K562 (cell line): ENCODE data around the gene CTRB1. TPM values are rescaled to one million over a fixed set of nuclear protein-coding genes. Genes with fewer than 3 reads are reported as not detected.

ENCODE experiments used
- ATAC-seq: fragments of 200-7000 bp; cut with Tn5 transposase; 3 replicates; pipeline ENCODE4 v1.9.1; 2020; ENCODE audit warnings: moderate library complexity
- BruUV-seq: library from RNA; stranded (reverse); fragments of 400-500 nt; replicated peaks from 2 replicates; lab custom pipeline; 2021; lab: Mats Ljungman, UMichigan
- CTCF ChIA-PET: fragments of 300-600 bp; formaldehyde crosslinking; extraction: SDS; loops from one replicate; lab custom pipeline; 2021; ENCODE audit warnings: low intra/inter-chr PET ratio; lab: Yijun Ruan, JAX
- POLR2A ChIA-PET: fragments of 300-600, 350-650 bp; sonication (Branson Sonifier 250); formaldehyde crosslinking; extraction: SDS; loops from one replicate; lab custom pipeline; 2021; ENCODE audit warnings: antibody characterized with exemption, inconsistent platforms; lab: Yijun Ruan, JAX
- DNase-seq, 4 experiments: peaks; one replicate each; pipeline versions ENCODE4 v3.0.0 to v3.0.0-alpha.2; 2011 to 2018; ENCODE audit warnings: low spot score in 3 of 4, mixed read lengths in 3 of 4; ENCODE audit errors: extremely low read depth in 1 of 4
- FAIRE-seq: peaks from 2 replicates; lab custom pipeline; 2011; peaks lifted over from hg19 to GRCh38; lab: Jason Lieb, UNC
- H2AFZ ChIP-seq: 2 replicates; pipeline ENCODE4 v1.6.0; 2011; ENCODE audit warnings: low read depth, low read length, control low read depth, inconsistent platforms
- H3K27ac ChIP-seq: fragments of 200-600 bp; 3 replicates; pipeline ENCODE4 v1.8.0; 2011; ENCODE audit warnings: low read depth, mild to moderate bottlenecking, control low read depth, inconsistent platforms, low read length, moderate library complexity, mixed read lengths; ENCODE audit errors: extremely low read depth
- H3K27me3 ChIP-seq, 2 experiments: fragments of 300-600 bp in 1 of 2; 2 replicates in 1 of 2; 3 replicates in 1 of 2; pipeline versions ENCODE4 v1.6.0 to v1.8.0; 2011; ENCODE audit warnings: inconsistent platforms in 2 of 2, low read length in 2 of 2, mild to moderate bottlenecking in 1 of 2, mixed read lengths in 1 of 2, moderate library complexity in 1 of 2; ENCODE audit not compliant: control insufficient read depth in 2 of 2, insufficient read depth in 2 of 2
- H3K36me3 ChIP-seq: fragments of 300-600 bp; 3 replicates; pipeline ENCODE4 v1.8.0; 2011; ENCODE audit warnings: mild to moderate bottlenecking, low read length, inconsistent platforms; ENCODE audit not compliant: control insufficient read depth, insufficient read depth
- H3K4me1 ChIP-seq, 2 experiments: fragments of 200-600 bp in 1 of 2; replicated peaks in 1 of 2; 2 replicates in 1 of 2; 3 replicates in 1 of 2; pipeline versions ENCODE4 v1.5.1 to v1.8.0; 2011; ENCODE audit warnings: inconsistent platforms in 2 of 2, low read length in 2 of 2, mild to moderate bottlenecking in 1 of 2, mixed read lengths in 1 of 2, moderate library complexity in 1 of 2; ENCODE audit not compliant: control insufficient read depth in 2 of 2, insufficient read depth in 2 of 2
- H3K4me2 ChIP-seq: 2 replicates; pipeline ENCODE4 v1.6.1; 2011; ENCODE audit warnings: low read length, control low read depth, inconsistent platforms, mixed read lengths; ENCODE audit not compliant: insufficient read depth
- H3K4me3 ChIP-seq: fragments of 200-600 bp; sonication (generic), shearing (Covaris generic); 2 replicates; pipeline ENCODE4 v1.5.1; 2016; ENCODE audit warnings: control low read depth, inconsistent platforms
- H3K79me2 ChIP-seq: fragments of 200-600 bp; 3 replicates; pipeline ENCODE4 v1.8.0; 2011; ENCODE audit warnings: low read length, inconsistent platforms; ENCODE audit not compliant: control insufficient read depth, insufficient read depth
- H3K9ac ChIP-seq, 2 experiments: 2 replicates each; pipeline versions ENCODE4 v1.6.0 to v1.6.1; 2011; ENCODE audit warnings: low read depth in 2 of 2, low read length in 2 of 2, control low read depth in 1 of 2, inconsistent platforms in 1 of 2, mild to moderate bottlenecking in 1 of 2, mixed read lengths in 1 of 2; ENCODE audit not compliant: insufficient read depth in 1 of 2
- H3K9me1 ChIP-seq: one replicate; pipeline ENCODE4 v1.6.0; 2011; ENCODE audit warnings: inconsistent platforms, mild to moderate bottlenecking, low read length, moderate library complexity; ENCODE audit not compliant: control insufficient read depth, insufficient read depth
- H3K9me3 ChIP-seq: replicated peaks from 2 replicates; pipeline ENCODE4 v1.5.1; 2011; ENCODE audit warnings: low read depth, low read length, inconsistent platforms; ENCODE audit not compliant: control insufficient read depth, insufficient read depth
- H4K20me1 ChIP-seq: replicated peaks from 2 replicates; pipeline ENCODE4 v1.6.1; 2011; ENCODE audit warnings: low read length, inconsistent platforms, mixed read lengths; ENCODE audit not compliant: control insufficient read depth, insufficient read depth
- CTBP1 ChIP-seq: fragments of 450-650 bp; IDR thresholded peaks from 2 replicates; pipeline ENCODE4 v1.6.1; 2016; ENCODE audit warnings: borderline replicate concordance
- FOXP1 ChIP-seq: sonication (generic); formaldehyde crosslinking; IDR thresholded peaks from 2 replicates; pipeline ENCODE4 v1.8.0; 2022; ENCODE audit warnings: mild to moderate bottlenecking, missing genetic modification reagents
- PCBP1 ChIP-seq: fragments of 200-400 bp; formaldehyde crosslinking; IDR thresholded peaks from 2 replicates; pipeline ENCODE4 v1.6.1; 2018; ENCODE audit warnings: mild to moderate bottlenecking, low read depth, low read length; ENCODE audit not compliant: poor library complexity, severe bottlenecking
- ZFX ChIP-seq: sonication (generic); formaldehyde crosslinking; IDR thresholded peaks from 2 replicates; pipeline ENCODE4 v1.8.0; 2022; ENCODE audit warnings: mild to moderate bottlenecking, missing genetic modification reagents, moderate library complexity
- WGBS: fragments of 100-300 bp; shearing (Covaris generic); methylation state at CpG from one replicate; pipeline ENCODE4 v1.1.6; 2016; ENCODE audit warnings: low coverage, mixed read lengths; ENCODE audit not compliant: insufficient coverage; ENCODE audit errors: missing lambda C conversion rate; 5-methylcytosine and 5-hydroxymethylcytosine counted together
- in situ Hi-C: fragments of 300-500 bp; cut with MboI; formaldehyde crosslinking; loops from 4 replicates; pipeline ENCODE4 v1.15.0; 2018; ENCODE audit warnings: inconsistent platforms, mixed read lengths
- intact Hi-C: fragments of 100-400 bp; cut with micrococcal nuclease; formaldehyde crosslinking; loops from 2 replicates; pipeline ENCODE4 v1.14.2; 2022
- polyA plus RNA-seq, 8 experiments: library from polyadenylated mRNA; depleted of rRNA in 4 of 8; stranded (reverse) in 5 of 8; unstranded in 3 of 8; fragments of >200 nt; fragmentation: Nextera tagmentation in 2 of 8; fragmentation: Illumina TruSeq in 1 of 8; extraction: Ambion mirVana in 2 of 8; extraction: Trizol in 1 of 8; gene quantifications; 2 replicates each; pipeline versions ENCODE4 v1.2.1 to v1.2.3, GENCODE V29; 2011 to 2014; ENCODE audit warnings: inconsistent platforms in 1 of 8, missing spikeins in 1 of 8
- total RNA-seq, 7 experiments: library from RNA; depleted of rRNA in 6 of 7; stranded (reverse); fragments of >200 nt in 6 of 7; fragmentation: Illumina TruSeq in 2 of 7; extraction: Trizol in 2 of 7; gene quantifications; 2 replicates each; pipeline versions ENCODE4 v1.2.1 to v1.2.3, GENCODE V29; 2011 to 2021; ENCODE audit warnings: low replicate concordance in 1 of 7
- TF ChIP-seq, protein P1 (sequence below): fragments of 450-650 bp; formaldehyde crosslinking; IDR thresholded peaks from 2 replicates; pipeline ENCODE4 v1.4.0; 2020; ENCODE audit warnings: mild to moderate bottlenecking, mixed read lengths
- TF ChIP-seq, protein P2 (sequence below): sonication (generic); formaldehyde crosslinking; IDR thresholded peaks from 2 replicates; pipeline ENCODE4 v1.8.0; 2022; ENCODE audit warnings: missing genetic modification reagents, mild to moderate bottlenecking, moderate library complexity, borderline replicate concordance
- TF ChIP-seq, protein P3 (sequence below): sonication (generic); formaldehyde crosslinking; IDR thresholded peaks from 2 replicates; pipeline ENCODE4 v1.9.0; 2022; ENCODE audit warnings: mild to moderate bottlenecking, missing genetic modification reagents

CTRB1 gene
- total and polyA plus RNA-seq, 9 of the 15 experiments (the other 6 are each of a cell fraction or from before 2014, with no cell fraction given) = 2.3 TPM; not detected in 8

DNA sequence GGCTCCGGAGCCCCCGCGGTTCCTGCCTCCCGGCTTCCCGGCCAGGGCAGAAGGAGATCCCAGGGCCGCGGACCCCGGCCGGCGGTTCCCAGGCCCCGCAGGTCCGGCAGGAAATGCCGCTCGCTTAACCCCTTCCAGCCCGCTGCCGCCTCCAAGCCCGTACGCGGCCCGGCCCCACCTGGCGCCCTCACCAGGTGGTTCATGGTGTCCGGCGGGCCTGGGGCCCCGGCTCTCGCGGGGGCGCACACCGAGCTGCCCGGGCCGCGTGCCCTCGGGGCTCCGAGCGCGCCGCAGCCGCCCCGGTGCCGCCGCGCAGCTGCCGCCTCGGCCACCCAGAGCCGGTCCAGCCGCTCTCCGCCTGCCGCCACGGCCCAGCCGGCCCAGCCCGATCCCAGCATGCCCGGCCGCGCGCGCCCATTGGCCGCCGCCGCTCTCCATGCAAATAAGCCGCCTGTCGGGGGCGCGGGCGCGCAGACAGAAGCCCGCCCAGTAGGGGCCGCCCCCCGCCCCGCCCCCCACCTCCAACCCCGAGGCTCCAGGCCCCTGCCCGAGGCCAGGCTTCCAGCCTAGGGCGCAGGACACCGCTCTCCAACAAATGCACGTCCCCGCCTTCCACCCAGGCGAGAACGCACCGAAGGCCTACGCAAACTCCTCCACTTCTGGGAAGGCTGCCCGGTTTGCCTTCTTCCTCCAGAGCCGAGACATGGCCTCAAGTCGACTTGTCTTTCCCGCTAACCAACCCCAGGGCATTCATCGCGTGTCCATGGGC is 32.7 kb downstream of the CTRB1 start, which contains the start of gene BCAR1 (continued):
- TF ChIP-seq CTBP1 (peak; percentile 68; the same call in 1 of the 2 replicates), PCBP1 (no peak)

DNA sequence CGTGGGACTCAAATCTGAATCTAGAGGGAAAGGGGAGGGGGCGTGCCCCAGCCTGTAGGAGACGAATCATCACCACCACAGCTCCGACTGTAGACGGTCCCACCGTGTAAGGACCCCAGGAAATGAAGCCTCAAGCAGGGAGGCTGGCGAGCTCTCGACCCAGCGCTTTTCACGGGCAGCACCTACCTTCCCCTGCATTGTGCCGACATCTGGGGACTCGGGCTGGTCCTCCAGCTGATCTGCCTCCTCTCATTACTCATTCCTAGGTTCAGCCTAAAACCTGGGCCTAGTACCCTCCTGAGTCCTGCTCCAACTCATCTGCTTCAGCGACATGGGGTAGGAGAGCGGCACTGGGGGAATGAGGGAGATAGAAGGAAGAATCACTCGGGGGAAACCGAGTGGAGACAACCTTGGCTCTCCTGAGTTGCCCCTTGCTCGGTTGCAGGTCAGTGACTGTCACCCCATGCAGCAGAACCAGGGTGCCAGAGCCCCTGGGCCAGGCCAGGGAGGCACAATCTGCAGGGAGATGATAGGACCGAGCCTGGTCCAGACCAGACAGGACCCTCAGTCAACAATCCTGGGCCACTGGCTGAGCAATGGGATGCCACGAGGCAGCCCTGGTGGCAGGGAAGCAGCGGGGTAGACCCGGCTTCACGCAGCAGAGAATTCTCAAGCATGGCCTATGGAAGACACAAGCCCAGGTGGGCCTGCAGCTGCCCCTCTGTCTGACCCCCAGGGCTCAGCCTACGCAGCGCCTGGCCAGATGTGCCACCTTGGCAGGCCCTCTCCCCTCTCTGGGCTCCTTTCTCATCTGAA is 33.5 kb downstream of the CTRB1 start:
- no peaks in the 10 kb centered on the region for H3K36me3 ChIP-seq
- BruUV-seq = no TSS peak
- ChIA-PET CTCF (interaction anchor here (1.1 kb wide), 1 partner anchor 265 kb away, joined by 3 read pairs; no protein-coding TSS in a partner anchor), POLR2A (interaction anchor here (0.7 kb wide), 1 partner anchor 54 kb away, joined by 3 read pairs; no protein-coding TSS in a partner anchor)
- peaks cover 34% of the 10 kb centered on the region for H4K20me1 ChIP-seq
- H3K27ac ChIP-seq = no peak overlapping the region
- peak overlapping the region; percentile 90 for H2AFZ ChIP-seq
- H3K4me3 ChIP-seq = no peak overlapping the region
- H3K4me2 ChIP-seq = peak overlapping the region; percentile 70
- no peak for DNase-seq
- 71% methylated on average over 21 of the region's 24 CpGs for WGBS
- in situ Hi-C loops = no loop called here
- H3K9ac ChIP-seq = peak overlapping the region in 1 of 2 experiments; percentile 88; a peak in 2 of 4 replicates
- FAIRE-seq = no peak
- intact Hi-C loops = loop anchor here (5.0 kb wide), 2 partner anchors 70 to 135 kb away; no protein-coding TSS in a partner anchor
- TF ChIP-seq, protein P1, sequence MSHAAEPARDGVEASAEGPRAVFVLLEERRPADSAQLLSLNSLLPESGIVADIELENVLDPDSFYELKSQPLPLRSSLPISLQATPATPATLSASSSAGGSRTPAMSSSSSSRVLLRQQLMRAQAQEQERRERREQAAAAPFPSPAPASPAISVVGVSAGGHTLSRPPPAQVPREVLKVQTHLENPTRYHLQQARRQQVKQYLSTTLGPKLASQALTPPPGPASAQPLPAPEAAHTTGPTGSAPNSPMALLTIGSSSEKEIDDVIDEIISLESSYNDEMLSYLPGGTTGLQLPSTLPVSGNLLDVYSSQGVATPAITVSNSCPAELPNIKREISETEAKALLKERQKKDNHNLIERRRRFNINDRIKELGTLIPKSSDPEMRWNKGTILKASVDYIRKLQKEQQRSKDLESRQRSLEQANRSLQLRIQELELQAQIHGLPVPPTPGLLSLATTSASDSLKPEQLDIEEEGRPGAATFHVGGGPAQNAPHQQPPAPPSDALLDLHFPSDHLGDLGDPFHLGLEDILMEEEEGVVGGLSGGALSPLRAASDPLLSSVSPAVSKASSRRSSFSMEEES = no peak
- TF ChIP-seq FOXP1 (CRISPR knock-in tag) = 0 out of 2 replicates have a peak, but pooled peaks have one; percentile 30
- TF ChIP-seq, protein P2, sequence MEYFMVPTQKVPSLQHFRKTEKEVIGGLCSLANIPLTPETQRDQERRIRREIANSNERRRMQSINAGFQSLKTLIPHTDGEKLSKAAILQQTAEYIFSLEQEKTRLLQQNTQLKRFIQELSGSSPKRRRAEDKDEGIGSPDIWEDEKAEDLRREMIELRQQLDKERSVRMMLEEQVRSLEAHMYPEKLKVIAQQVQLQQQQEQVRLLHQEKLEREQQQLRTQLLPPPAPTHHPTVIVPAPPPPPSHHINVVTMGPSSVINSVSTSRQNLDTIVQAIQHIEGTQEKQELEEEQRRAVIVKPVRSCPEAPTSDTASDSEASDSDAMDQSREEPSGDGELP = peak; percentile 21; the same call in 1 of the 2 replicates
- no peak for TF ChIP-seq ZFX (CRISPR knock-in tag)
- TF ChIP-seq, protein P3, sequence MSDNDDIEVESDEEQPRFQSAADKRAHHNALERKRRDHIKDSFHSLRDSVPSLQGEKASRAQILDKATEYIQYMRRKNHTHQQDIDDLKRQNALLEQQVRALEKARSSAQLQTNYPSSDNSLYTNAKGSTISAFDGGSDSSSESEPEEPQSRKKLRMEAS (CRISPR knock-in tag) = peak; percentile 41; the same call in 1 of the 2 replicates
- no peaks in the 10 kb centered on the region for H3K9me3 ChIP-seq
- no peak for ATAC-seq
- peaks cover 12 to 75% of the 10 kb centered on the region in 2 experiments; a peak in 3 of 5 replicates for H3K4me1 ChIP-seq
- H3K27me3 ChIP-seq = no peaks in the 10 kb centered on the region
- H3K79me2 ChIP-seq = peaks cover 29% of the 10 kb centered on the region
- H3K9me1 ChIP-seq = peaks cover 6% of the 10 kb centered on the region
